ENCODE data around the gene TCEAL1.
"Not testable (repeated sequence)": the region's sequence is repeated elsewhere in the genome, so short reads cannot be mapped to it uniquely, and the experiment has no call there.

The TCEAL1 gene, protein sequence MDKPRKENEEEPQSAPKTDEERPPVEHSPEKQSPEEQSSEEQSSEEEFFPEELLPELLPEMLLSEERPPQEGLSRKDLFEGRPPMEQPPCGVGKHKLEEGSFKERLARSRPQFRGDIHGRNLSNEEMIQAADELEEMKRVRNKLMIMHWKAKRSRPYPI

GRCh38 chrX:103628386-103629317 is at the start of gene TCEAL1:
Gene TCEAL1, plus strand, starts transcription at chrX:103628975. Its CDS starts 942 bp downstream, at chrX:103629917.
- DNase-seq = peak; percentile 14

DNA sequence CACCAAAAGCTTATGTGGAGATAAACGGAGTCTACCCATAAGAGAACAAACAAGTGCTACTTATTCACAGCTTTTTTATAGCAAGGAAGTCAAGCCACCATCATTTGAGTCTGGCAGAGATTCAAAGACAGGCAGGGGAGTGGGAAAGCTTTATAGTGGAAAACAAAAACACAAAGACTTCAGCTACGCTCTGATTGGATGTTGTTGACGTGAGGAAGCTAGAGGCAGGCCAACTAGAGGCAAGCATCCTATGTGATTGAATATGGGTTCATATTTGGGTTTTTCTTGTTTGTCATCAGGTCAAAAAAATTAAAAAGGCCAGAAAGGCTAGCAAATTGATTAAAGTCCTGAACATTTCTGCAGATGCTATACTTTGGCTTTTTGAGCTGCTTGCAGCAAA is 44.2 kb upstream of the TCEAL1 start:
- no peak for DNase-seq

- peak; percentile 21 for DNase-seq
Observed at GRCh38 chrX:103585411-103586313, 43.1 kb upstream of the TCEAL1 start, which contains the start of gene TCEAL4. Gene TCEAL4, plus strand, starts transcription at chrX:103585515. Its CDS starts 1,161 bp downstream, at chrX:103586676.

DNA sequence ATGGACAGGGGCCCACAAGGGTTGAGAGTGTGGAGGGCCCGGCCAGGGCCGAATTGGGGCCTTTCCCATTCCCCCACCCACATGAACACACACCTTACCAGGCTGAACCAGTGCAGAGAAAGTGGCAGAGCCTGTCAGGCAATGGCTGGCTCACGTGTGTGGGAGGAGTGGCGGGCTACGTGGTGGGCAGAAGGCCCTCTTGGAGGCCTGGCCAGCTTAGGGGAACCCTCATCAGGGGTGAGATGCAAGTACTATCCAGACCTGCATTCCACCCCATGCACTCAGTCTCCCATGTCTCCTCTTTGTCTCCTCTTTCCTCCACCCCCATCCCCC is 42.5 kb upstream of the TCEAL1 start:
- no peak for DNase-seq

DNA sequence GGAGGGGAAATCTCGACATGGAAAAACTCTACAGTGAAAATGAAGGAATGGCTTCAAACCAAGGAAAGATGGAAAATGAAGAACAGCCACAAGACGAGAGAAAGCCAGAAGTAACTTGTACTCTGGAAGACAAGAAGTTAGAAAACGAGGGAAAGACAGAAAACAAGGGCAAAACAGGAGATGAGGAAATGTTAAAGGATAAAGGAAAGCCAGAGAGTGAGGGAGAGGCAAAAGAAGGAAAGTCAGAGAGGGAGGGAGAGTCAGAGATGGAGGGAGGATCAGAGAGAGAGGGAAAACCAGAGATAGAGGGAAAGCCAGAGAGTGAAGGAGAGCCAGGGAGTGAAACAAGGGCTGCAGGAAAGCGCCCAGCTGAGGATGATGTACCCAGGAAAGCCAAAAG is 42.1 kb upstream of the TCEAL1 start:
- no peak for DNase-seq

DNA sequence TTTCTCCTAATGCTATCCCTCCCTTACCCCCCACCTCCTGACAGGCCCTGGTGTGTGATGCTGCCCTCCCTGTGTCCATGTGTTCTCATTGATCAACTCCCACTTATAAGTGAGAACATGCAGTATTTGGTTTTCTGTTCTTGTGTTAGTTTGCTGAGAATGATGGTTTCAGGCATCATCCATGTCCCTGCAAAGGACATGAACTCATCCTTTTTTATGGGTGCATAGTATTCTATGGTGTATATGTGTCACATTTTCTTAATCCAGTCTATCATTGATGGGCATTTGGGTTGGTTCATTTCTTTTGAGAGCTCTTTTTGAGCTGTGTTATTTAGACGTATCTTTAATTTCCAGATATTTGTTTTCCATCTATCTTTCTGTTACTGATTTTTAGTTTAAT is 36.5 kb upstream of the TCEAL1 start:
- DNase-seq = not testable (repeated sequence)

- not testable (repeated sequence) for DNase-seq
Observed at GRCh38 chrX:103595202-103595601, 33.6 kb upstream of the TCEAL1 start.

DNA sequence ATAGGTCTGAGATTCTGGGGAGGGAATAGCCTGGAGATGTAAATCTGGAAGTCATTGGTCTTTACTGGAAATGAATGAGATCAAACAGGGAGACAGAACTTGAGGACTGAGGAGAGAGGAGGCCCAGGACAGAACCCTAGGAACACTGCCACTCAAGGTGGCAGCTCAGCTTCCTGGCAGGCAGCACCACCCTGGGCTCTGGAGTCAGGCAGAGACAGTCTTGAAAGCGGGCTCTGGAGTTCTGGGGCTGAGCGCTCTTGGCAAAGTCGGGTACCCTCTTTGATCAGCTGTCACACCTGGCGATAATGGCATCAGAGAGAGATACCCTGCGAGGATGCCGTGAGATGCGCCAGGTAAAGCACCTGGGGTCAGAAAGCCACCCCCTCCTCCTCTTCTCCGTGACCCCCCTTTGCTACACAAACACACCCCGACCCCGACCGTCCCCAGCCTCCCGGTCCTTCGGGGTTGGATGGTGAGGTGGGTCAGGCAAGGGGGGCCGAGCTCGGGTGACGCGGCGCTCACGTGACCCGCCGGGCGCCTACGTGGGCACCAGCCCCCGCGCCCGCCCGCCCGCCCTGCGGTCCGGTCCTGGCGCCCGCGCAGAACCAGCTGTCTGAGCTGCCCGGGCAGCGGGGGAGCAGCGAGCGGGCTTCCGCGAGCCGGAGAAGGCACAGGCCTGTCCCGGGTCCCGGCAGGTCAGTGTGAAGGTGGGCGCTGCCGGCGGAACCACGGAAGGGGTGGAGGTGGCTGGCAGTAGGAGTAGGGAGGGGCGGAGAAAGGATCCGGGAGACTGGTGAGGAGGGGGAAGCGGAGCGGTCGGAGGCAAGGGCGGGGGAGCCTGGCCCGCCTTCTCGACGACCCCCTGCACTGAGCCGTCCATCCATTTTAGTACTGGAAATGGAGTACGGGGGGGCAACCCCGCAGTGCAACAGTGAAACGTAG is 21.1 kb upstream of the TCEAL1 start, which contains the start of gene TCEAL3:
Gene TCEAL3 (plus strand): TSS at position 600 of the 942 bp plus-strand sequence. CDS start 1,102 bp downstream, outside the sequence.
- DNase-seq = peak; percentile 29

DNA sequence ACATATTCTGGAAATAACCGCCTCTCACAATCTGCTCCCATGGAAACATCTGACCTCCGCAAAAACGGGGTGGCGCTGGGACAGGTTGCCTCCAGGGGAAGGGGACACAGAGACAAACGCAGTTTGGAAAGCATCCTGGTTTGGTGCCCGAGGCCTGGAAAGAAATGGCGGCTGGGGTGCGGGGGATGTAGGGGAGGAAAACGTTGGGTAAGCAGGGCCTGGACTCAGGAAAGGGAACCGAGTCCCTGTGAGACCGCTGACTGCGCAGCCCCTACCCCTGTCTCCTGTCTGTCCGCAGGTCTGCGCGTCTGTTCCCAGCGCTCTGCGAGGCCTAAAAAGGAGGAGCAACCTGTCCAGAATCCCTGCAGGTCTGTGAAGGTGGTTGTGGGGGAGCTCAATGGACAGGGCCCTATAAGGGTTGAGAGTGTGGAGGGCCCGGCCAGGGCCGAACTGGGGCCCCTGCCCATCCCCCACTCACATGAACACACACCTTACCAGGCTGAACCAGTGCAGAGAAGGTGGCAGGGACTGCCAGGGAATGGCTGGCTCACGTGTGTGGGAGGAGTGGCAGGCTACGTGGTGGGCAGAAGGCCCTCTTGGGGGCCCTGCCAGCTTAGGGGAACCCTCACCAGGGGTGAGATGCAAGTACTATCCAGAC is 20.3 kb upstream of the TCEAL1 start:
- no peak for DNase-seq

- DNase-seq = no peak
Observed at GRCh38 chrX:103610282-103610681, 18.5 kb upstream of the TCEAL1 start.

- DNase-seq = no peak
Observed at GRCh38 chrX:103613362-103613890, 15.3 kb upstream of the TCEAL1 start.

DNA sequence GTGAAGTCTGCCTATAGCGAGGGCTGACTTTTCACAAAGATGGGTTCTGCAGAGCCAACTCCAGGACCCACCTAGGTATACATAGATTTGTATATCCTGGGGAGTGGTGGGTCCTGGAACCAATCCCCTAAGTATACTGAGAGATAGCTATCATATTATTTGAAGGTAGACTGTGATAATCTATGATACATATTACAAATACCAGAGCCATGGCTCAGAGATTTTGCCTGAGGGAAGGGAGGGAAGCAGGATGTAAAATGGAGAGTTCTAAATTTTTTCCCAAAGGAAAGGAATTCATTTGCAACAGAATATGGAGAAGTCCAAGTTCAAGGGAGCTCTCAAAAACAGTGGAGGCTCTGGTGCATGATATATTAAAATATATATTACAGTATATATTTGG is 13.8 kb upstream of the TCEAL1 start:
- DNase-seq = no peak

DNA sequence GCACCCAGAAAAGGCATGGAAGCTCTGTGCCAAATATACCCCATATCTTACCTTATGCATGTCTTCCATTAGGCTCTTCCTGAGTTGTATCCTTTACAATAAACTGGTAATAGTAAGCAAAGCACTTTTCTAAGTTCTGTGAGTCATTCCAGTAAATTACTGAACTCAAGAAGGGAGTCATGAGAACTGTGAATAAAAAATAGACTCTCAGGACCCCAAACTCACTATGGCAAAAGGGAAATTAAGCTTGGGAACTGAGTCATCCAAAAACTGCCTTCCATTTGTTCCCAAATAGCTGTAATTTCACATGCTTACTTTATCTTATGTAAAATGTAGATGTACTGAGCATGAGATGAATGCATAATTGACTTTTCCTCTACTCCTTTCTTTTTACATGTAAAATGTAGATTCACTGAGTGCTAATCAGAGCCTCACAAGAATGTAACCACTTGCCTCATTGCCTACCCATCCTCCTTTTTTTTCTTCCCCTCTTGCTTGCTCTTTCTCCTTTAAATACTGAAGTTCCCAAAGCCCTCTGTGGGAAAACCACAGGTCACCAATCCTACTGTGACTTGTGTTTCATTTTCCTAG is 12.9 kb upstream of the TCEAL1 start:
- no peak for DNase-seq

- no peak for DNase-seq
Observed at GRCh38 chrX:103616676-103617186, 12.0 kb upstream of the TCEAL1 start.

DNA sequence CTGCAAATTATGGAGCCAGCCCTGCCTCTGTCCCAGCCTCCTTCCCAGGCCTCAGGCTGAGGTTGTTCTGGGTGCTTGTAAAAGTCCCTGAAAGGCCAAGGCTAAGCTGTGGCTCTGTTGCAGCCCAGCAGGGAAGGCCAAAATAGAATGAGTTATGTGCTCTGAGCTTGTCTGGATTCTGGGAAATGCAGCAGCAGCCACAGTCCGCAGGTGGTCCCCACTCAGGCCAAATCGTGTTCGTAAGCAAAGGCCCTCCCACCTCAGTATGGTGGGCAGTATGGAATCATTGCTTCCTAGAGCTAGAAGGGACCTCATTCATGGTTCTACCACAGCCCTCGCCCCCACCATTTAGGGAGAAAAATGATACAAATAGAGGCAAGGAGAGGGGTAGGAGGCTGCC is 4.7 kb upstream of the TCEAL1 start:
- no peak for DNase-seq

GRCh38 chrX:103626855-103627254 is 1.9 kb upstream of the TCEAL1 start:
- DNase-seq = no peak

- peak; percentile 16 for DNase-seq
Observed at GRCh38 chrX:103629318-103630170, 769 bp downstream of the TCEAL1 start.

- no peak for DNase-seq
Observed at GRCh38 chrX:103630171-103630511, 1.4 kb downstream of the TCEAL1 start.

DNA sequence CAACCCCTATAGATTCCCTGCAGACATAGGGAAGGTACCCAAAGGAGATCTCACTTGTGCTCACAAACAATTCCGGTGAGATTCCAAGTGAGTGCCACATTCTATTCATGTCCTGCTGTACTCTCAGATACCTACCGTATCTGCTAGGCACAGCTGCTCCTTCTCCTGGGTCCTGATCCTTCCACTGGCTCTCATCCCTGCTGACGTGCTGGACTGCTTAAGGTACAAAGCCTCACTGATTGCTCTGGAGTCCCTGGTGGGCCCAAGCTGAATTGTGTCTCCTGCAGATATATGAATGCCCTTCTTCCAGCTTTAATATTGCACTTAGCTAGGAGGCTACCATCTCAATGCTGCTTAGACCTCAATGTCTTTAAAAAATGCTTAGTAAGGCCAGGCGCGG is 2.4 kb downstream of the TCEAL1 start:
- no peak for DNase-seq

DNA sequence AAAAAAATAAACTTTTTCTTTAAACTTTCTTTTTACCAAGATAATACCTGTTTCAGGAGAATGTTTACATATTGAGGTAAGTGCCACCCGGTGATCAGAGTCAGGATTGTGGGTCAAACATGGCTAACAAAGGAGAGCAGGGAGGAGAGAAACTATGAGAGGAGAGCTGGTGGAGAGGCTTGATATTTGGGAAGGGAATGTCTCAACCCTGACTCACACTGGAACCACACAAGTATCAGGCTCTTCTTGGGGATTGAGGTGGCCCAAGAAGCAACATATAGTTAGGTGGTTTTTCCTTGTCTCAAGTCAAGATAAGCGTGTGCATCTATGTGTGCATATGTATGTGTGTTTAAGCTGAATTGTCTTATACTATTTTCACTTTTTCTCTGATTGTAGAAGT is 6.7 kb downstream of the TCEAL1 start:
- no peak for DNase-seq
